SK-N-MC (cell line): ENCODE data around the gene SPIRE1.

ENCODE experiments used
- EZH2 ChIP-seq: fragments of 200-600 bp; sonication (generic); IDR thresholded peaks from one replicate; pipeline ENCODE4 v1.6.1; 2017; ENCODE audit warnings: antibody characterized with exemption
- FOXP2 ChIP-seq: optimal IDR thresholded peaks from 2 replicates; pipeline ENCODE3; 2011; ENCODE audit warnings: mild to moderate bottlenecking, moderate library complexity; ENCODE audit not compliant: insufficient read depth; ENCODE audit errors: extremely low read length, control extremely low read depth
- POLR2AphosphoS5 ChIP-seq: IDR thresholded peaks from 2 replicates; pipeline ENCODE4 v1.6.1; 2012; ENCODE audit warnings: mild to moderate bottlenecking, low read depth, low read length, borderline replicate concordance

GRCh38 chr18:12701161-12701560 is 43.3 kb upstream of the SPIRE1 start:
- TF ChIP-seq EZH2 (no peak), POLR2AphosphoS5 (no peak), FOXP2 (no peak)
